Body of pancreas (tissue), 4 donors: ENCODE measurements around the gene BLTP2.

Source experiments
- POLR2A ChIP-seq, 3 donors: fragments of 450-650 bp; IDR thresholded peaks; one replicate each; pipeline ENCODE4 v1.6.1; 2016; ENCODE audit warnings: antibody characterized with exemption in 3 of 3, mild to moderate bottlenecking in 2 of 3
- TF ChIP-seq, protein P1 (sequence below), 7 experiments: fragments of 450-650 bp in 4 of 7; fragments of 200-600 bp in 3 of 7; sonication (generic) in 3 of 7; IDR thresholded peaks; one replicate each; pipeline ENCODE4 v1.5.1; 2016 to 2019; ENCODE audit warnings: antibody characterized with exemption in 7 of 7

DNA sequence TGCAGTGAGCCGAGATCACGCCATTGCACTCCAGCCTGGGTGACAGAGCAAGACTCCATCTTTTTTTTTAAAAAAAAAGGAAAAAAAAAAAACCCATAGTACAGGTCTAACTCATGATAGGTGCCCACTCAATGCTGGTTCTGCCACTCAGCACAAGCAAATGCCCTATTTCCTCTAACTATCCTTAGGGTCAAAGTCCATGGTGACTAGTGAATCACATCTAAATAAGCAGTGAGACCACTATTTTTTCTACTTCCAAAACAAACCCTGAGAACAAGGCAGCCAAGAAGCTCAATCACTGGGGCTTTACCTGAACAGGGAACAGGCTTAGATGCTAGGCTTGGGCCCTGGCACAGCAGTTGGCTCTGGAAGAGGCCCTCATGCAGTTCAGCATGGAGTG is 3.4 kb downstream of the BLTP2 start:
- TF ChIP-seq, protein P1, sequence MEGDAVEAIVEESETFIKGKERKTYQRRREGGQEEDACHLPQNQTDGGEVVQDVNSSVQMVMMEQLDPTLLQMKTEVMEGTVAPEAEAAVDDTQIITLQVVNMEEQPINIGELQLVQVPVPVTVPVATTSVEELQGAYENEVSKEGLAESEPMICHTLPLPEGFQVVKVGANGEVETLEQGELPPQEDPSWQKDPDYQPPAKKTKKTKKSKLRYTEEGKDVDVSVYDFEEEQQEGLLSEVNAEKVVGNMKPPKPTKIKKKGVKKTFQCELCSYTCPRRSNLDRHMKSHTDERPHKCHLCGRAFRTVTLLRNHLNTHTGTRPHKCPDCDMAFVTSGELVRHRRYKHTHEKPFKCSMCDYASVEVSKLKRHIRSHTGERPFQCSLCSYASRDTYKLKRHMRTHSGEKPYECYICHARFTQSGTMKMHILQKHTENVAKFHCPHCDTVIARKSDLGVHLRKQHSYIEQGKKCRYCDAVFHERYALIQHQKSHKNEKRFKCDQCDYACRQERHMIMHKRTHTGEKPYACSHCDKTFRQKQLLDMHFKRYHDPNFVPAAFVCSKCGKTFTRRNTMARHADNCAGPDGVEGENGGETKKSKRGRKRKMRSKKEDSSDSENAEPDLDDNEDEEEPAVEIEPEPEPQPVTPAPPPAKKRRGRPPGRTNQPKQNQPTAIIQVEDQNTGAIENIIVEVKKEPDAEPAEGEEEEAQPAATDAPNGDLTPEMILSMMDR (IDR thresholded peaks at IDR 0.05) = no peak
- TF ChIP-seq POLR2A (IDR thresholded peaks at IDR 0.05) = no peak
